Activated CD4-positive, alpha-beta T cell treated with anti-CD3 and anti-CD28 coated beads for 24 hours (primary cell): ENCODE data around the gene PSMD13.
A peak's percentile ranks its signal among the peaks of the same experiment; 100 is the strongest.
"Not testable (repeated sequence)": the region's sequence is repeated elsewhere in the genome, so short reads cannot be mapped to it uniquely, and the experiment has no call there.

Experiments
- DNase-seq, 2 donors: peaks; one replicate each; pipeline ENCODE4 v3.0.0-alpha.2; 2020; ENCODE audit warnings: low read depth in 2 of 2

PSMD13 gene

GRCh38 chr11:236774-237767 is at the start of gene PSMD13:
PSMD13 (plus strand) TSS chr11:236976; CDS start chr11:237050, 74 bp downstream.
- peak; percentile 80 to 82 for DNase-seq

DNA sequence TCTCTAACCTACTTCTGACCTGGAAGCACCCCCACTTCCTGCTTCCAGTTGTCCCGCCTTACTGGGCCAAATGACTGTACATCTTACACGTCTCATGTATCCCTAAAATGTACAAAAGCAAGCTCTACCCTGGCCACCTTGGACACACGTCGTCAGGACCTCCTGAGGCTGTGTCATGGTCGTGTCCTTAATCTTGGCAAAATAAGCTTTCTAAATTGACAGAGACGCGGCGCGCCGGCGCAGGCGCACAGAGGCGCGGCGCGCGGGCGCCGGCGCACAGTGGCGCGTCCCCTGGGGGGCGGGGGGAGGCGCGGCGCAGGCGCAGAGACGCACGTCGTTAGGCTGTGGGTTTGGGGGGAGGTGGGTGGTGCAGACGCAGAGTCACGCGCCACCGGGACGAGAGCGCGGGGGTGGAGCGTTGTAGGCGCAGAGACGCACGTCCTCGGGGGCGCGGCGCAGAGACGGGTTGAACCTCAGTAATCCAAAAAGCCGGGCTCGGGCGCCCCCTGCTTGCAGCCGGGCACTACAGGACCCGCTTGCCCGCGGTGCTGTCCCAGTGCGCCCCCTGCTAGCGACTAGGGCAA is 47.5 kb upstream of the PSMD13 start:
- DNase-seq = not testable (repeated sequence)

DNA sequence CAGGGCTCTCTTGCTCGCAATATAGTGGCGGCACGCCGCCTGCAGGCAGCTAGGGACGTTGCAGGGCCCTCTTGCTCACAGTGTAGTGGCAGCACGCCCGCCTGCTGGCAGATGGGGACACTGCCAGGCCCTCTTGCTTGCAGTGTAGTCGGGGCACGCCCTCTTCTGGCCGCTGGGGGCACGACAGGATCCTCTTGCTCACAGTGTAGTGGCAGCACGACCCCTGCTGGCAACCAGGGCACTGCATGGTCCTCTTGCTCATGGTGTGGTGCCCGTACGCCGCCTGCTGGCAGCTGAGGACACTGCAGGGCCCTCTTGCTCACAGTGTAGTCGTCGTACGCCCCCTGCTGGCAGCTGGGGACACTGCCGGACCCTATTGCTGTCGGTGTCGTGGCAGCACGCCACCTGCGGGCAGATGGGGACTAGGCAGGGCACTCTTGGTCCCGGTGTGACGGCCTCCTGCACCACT is 46.9 kb upstream of the PSMD13 start:
- not testable (repeated sequence) for DNase-seq

DNA sequence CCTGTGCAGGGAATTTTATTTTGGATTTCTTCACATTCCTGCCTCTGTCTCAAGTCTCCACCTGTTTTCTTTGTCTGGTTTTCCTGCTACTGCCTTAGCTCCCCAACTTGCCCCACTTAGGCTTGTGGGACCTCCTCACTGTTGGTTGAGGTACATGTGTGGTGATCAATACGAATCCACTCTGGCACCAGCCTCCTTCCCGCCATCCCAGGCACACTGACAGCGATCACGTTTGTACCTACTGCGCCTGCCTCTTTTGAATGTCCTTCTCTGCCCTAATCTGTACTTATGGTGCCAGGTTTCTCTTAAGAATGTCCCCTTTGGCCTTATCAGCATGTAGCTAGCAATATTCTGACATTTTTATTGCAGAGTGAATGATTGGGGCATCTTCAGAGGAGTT is 46.2 kb upstream of the PSMD13 start:
- DNase-seq = not testable (repeated sequence)

- DNase-seq = peak in 1 of 2 donors; percentile 50
Observed at GRCh38 chr11:191490-192478, 45.0 kb upstream of the PSMD13 start.

GRCh38 chr11:192674-193128 is 44.1 kb upstream of the PSMD13 start, which contains the start of gene SCGB1C1:
SCGB1C1 (plus strand) TSS chr11:193078; CDS start chr11:193100, 22 bp downstream.
- DNase-seq = not testable (repeated sequence)

GRCh38 chr11:193481-193880 is 43.3 kb upstream of the PSMD13 start:
- not testable (repeated sequence) for DNase-seq

GRCh38 chr11:196786-197731 is 39.7 kb upstream of the PSMD13 start:
- no peak for DNase-seq

DNA sequence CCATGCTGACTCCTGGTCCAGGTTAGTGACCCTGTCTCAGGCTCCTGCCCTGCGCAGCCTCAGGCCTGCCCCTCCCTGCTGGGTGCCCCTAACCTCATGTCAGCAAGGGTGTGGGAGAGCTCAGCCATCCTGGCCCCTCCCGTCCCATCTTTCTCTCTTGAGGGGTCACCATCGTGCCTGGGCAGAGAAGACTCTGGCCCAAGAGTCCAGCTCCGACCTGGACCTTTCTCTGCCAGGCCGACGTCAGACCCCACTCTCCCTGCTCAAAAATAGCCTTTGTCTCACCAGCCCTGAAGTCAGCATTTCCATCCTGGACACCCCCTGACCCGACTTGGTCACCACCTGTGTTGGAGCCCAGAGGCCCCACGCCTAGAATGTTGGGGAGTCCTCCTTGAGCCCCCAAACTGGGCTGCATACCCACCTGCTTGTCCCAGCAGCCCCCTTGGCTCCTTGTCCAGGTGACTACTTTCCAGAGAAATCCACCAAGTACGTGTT is 39.0 kb upstream of the PSMD13 start:
- no peak for DNase-seq

DNA sequence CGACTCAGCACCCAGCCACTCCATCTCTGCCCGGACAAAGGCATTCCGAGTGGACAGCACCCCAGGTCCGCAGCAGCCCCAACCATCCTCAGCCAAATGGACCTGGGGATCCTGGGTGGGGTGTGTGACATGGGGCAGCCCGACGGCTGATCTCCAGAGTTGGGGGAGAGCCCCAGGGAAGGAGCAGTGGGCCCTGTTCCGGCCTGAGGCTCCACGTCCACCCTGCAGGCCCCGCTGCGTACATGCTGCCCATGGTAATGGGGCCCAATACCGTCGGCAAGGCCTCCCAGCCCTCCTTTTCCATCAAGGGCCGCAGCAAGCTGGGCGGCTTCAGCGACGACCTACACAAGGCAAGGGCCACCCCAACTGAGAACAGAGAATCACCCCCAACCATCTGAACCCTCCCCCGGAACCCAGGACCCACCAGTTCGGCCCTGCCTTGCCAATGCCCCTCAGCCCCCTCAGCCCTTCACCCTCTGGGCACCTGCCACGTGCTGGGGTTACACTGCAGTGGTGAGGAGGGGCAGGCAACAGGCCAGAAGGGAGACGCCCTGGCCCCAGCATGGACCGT is 38.5 kb upstream of the PSMD13 start:
- no peak for DNase-seq

GRCh38 chr11:199004-199581 is 37.7 kb upstream of the PSMD13 start:
- DNase-seq = no peak

GRCh38 chr11:199782-200181 is 37.0 kb upstream of the PSMD13 start:
- no peak for DNase-seq

- DNase-seq = no peak
Observed at GRCh38 chr11:200224-201003, 36.4 kb upstream of the PSMD13 start.

GRCh38 chr11:201966-202365 is 34.8 kb upstream of the PSMD13 start:
- DNase-seq = no peak

- no peak for DNase-seq
Observed at GRCh38 chr11:202490-202889, 34.3 kb upstream of the PSMD13 start.

GRCh38 chr11:203056-203944 is 33.5 kb upstream of the PSMD13 start:
- DNase-seq = no peak

- DNase-seq = no peak
Observed at GRCh38 chr11:203945-204586, 32.7 kb upstream of the PSMD13 start.
